ENCODE results near the gene TLE4. TPM values are rescaled to one million over a fixed set of nuclear protein-coding genes. Genes with fewer than 3 reads are reported as not detected.
A peak's percentile ranks its signal among the peaks of the same experiment; 100 is the strongest.

TLE4 gene
- total and polyA plus RNA-seq, 2 of the 13 experiments (the other 11 are each of a cell fraction or from before 2014, with no cell fraction given) = 2.0 to 2.3 TPM

GRCh38 chr9:79571309-79572031, at the start of gene TLE4 (continued):
- TF ChIP-seq SNAPC4 (CRISPR knock-in tag; IDR thresholded peaks at IDR 0.05) (peak; percentile 89; the same call in 1 of the 2 replicates), ZBTB3 (CRISPR knock-in tag; IDR thresholded peaks at IDR 0.05; ENCODE audit: borderline replicate concordance, low read depth) (no peak), MNT (IDR thresholded peaks at IDR 0.05) (peak; percentile 45), ZNF441 (CRISPR knock-in tag; IDR thresholded peaks at IDR 0.05; ENCODE audit: borderline replicate concordance) (no peak), NCOA5 (CRISPR knock-in tag; IDR thresholded peaks at IDR 0.05) (no peak), ZFY (CRISPR knock-in tag; IDR thresholded peaks at IDR 0.05) (no peak), E2F1 (CRISPR knock-in tag; IDR thresholded peaks at IDR 0.05) (no peak; the same call in 1 of the 2 replicates), SP1 (IDR thresholded peaks at IDR 0.05) (no peak), SP1 (CRISPR knock-in tag; IDR thresholded peaks at IDR 0.05) (peak; percentile 78), E2F5 (CRISPR knock-in tag; conservative IDR thresholded peaks at IDR 0.05) (peak; percentile 64; the same call in 1 of the 2 replicates), YY1 (IDR thresholded peaks at IDR 0.05; ENCODE audit: insufficient read depth, insufficient replicate concordance, low read depth, low read length) (peak; percentile 6), HES4 (CRISPR knock-in tag; IDR thresholded peaks at IDR 0.05; ENCODE audit: borderline replicate concordance) (no peak), ZNF770 (CRISPR knock-in tag; IDR thresholded peaks at IDR 0.05) (no peak), SP2 (CRISPR knock-in tag; IDR thresholded peaks at IDR 0.05) (peak; percentile 82), NFIC (IDR thresholded peaks at IDR 0.05; ENCODE audit: low read length) (no peak), FOSL1 (CRISPR knock-in tag; IDR thresholded peaks at IDR 0.05; ENCODE audit: borderline replicate concordance) (no peak), RAD51 (IDR thresholded peaks at IDR 0.05; ENCODE audit: borderline replicate concordance) (no peak), CREM (IDR thresholded peaks at IDR 0.05) (peak; percentile 74), CREM (CRISPR knock-in tag; IDR thresholded peaks at IDR 0.05) (no peak)

All from HepG2 (cell line).